ENCODE data around the gene UBE2V1. TPM values are rescaled to one million over a fixed set of nuclear protein-coding genes. Genes with fewer than 3 reads are reported as not detected.
A peak's percentile ranks its signal among the peaks of the same experiment; 100 is the strongest.

The UBE2V1 gene
- total and polyA plus RNA-seq, 10 of the 15 experiments (the other 5 are each of a cell fraction or from before 2014, with no cell fraction given): 51.8 to 219 (median 141) TPM

GRCh38 chr20:50152394-50153152 is 39.6 kb upstream of the UBE2V1 start (continued):
- peak in 2 of 3 experiments; percentile 12 to 22; a peak in 1 of 6 replicates for TF ChIP-seq CTCF (IDR thresholded peaks at IDR 0.05 in 2 of 3, conservative IDR thresholded peaks at IDR 0.05 in 1 of 3; ENCODE audit: control insufficient read depth in 2 of 3, extremely low read depth in 1 of 3, insufficient read depth in 1 of 3, low read depth in 3 of 3, low read length in 3 of 3)

DNA sequence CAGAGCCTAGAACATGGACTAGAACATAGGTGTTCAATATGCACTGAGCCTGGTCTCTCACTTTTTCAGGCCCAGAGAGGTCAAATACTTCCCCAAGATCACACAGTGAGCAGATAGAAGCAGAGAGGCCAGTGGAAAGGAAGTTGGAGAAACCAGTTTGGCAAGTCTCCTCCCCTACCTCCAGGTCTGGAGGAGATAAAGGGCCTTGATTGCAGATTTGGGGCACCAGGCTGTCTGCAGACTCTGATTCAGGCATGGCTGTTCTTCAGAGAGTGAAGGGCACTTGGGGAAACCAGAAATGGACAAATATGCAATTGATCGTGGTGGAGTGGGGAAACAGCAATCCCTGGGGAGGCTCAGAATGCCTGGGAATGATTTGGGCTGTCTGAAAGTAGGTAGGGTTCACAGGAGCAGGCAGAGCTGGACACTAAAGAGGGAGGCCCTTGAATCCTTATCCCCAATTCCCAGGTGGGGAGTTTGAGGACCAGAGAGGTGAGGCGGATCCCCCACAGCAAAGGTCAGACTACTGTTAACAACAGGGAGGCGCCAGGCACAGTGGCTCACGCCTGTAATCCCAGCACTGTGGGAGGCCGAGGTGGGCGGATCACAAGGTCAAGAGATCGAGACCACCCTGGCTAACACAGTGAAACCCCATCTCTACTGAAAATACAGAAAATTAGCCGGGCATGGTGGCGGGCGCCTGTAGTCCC is 38.2 kb upstream of the UBE2V1 start:
- FAIRE-seq: no peak
- ChIA-PET POLR2A (interaction anchor here (0.7 to 1.5 kb wide), 2 partner anchors 19 to 30 kb away, joined by 3 to 4 read pairs; no protein-coding TSS in a partner anchor), CTCF (interaction anchor here (0.7 to 5.5 kb wide), 3 partner anchors 30 to 81 kb away, joined by 3 to 49 read pairs (median 28); no protein-coding TSS in a partner anchor)

More for the DNA sequence above, 38.2 kb upstream of the UBE2V1 start:
- RAD21 ChIA-PET (ENCODE audit: unreplicated experiment): interaction anchor here (3.6 kb wide), 1 partner anchor 172 kb away, joined by 13 read pairs; no protein-coding TSS in a partner anchor
- Histone ChIP-seq H3K9me3 (replicated peaks; ENCODE audit: control insufficient read depth, insufficient read depth, low read length) (no peaks in the 10 kb centered on the region), H3K27me3 (replicated peaks in 1 of 2; ENCODE audit: control insufficient read depth in 2 of 2, insufficient read depth in 2 of 2, low read length in 1 of 2) (no peaks in the 10 kb centered on the region), H3K36me3 (ENCODE audit: control insufficient read depth in 2 of 2, insufficient read depth in 2 of 2, low read length in 1 of 2) (peaks cover 3 to 4% of the 10 kb centered on the region in 2 experiments; a peak in 3 of 4 replicates), H3K27ac (ENCODE audit: control insufficient read depth, insufficient read depth) (no peak overlapping the region), H3K4me2 (ENCODE audit: control insufficient read depth, insufficient read depth) (peak overlapping the region; percentile 67), H3K4me1 (ENCODE audit: control insufficient read depth, insufficient read depth, low read length) (peaks cover 22% of the 10 kb centered on the region), H2AFZ (ENCODE audit: control insufficient read depth, low read depth, low read length) (no peak overlapping the region), H3K79me2 (ENCODE audit: control insufficient read depth, insufficient read depth, low read length) (peaks cover 57% of the 10 kb centered on the region), H3K4me3 (no peak overlapping the region), H4K20me1 (ENCODE audit: control insufficient read depth, insufficient read depth) (no peaks in the 10 kb centered on the region), H3K9ac (ENCODE audit: control insufficient read depth, insufficient read depth, low read length) (no peak overlapping the region)
- WGBS (ENCODE audit: insufficient coverage, insufficient replicate concordance, low lambda C conversion rate, missing lambda C conversion rate): 84% methylated on average over 10 of the region's 10 CpGs
- SMC1A ChIA-PET (ENCODE audit: uncharacterized antibody, unreplicated experiment): interaction anchor here (1.3 to 3.6 kb wide), 4 partner anchors 30 to 172 kb away, joined by 3 to 28 read pairs (median 8); no protein-coding TSS in a partner anchor
- BruUV-seq (replicated peaks): no TSS peak
- DNase-seq (ENCODE audit: low read depth, low spot score) (no peak), ATAC-seq (no peak)
- intact Hi-C loops (cut with micrococcal nuclease; ENCODE audit: unreplicated experiment) (loop anchor here (5.0 kb wide), 1 partner anchor 39 kb away; the partner anchor contains the start of gene UBE2V1), in situ Hi-C loops (cut with MboI) (no loop called here)
- TF ChIP-seq E2F8 (IDR thresholded peaks at IDR 0.05; ENCODE audit: low read depth, partially characterized antibody) (no peak), CREM (IDR thresholded peaks at IDR 0.05; ENCODE audit: low read depth) (no peak), ZNF217 (IDR thresholded peaks at IDR 0.05) (no peak), NFIC (IDR thresholded peaks at IDR 0.05; ENCODE audit: low read depth, low read length) (no peak), SREBF2 (IDR thresholded peaks at IDR 0.05; ENCODE audit: low read length) (no peak), IRF4 (IDR thresholded peaks at IDR 0.05; ENCODE audit: low read depth, low read length) (no peak), USF1 (IDR thresholded peaks at IDR 0.05; ENCODE audit: borderline replicate concordance, extremely low read length, insufficient read depth, low read depth, low read length) (no peak), MXI1 (IDR thresholded peaks at IDR 0.05; ENCODE audit: low read depth, low read length) (no peak)
- TF ChIP-seq, protein P1, sequence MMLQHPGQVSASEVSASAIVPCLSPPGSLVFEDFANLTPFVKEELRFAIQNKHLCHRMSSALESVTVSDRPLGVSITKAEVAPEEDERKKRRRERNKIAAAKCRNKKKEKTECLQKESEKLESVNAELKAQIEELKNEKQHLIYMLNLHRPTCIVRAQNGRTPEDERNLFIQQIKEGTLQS (IDR thresholded peaks at IDR 0.05; ENCODE audit: borderline replicate concordance, extremely low read depth, low read depth, low read length): no peak

Data from GM12878 (cell line).